Measurements from ENCODE around the gene MPC1L.
A peak's percentile ranks its signal among the peaks of the same experiment; 100 is the strongest.

MPC1L gene

DNA sequence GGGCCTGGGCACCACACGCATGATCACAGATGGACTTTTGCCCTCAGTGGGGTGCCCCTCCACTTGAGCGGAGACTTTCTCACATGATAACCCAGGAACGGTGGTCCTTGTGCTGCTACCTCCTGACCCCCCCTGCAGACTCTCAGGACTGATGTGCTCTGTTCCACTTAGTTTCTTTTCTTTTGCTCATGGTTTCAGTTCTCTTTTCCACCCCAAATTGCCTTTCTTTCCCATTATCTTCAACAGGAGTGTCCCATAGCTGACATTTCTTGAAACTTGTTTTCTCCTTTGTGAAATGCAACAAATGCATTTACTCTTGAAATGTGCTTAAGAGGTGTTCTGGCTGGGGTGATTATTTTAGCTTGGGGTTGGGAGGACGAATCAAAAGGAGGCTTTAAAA, 9.0 kb downstream of the MPC1L start:
- DNase-seq: no peak

DNA sequence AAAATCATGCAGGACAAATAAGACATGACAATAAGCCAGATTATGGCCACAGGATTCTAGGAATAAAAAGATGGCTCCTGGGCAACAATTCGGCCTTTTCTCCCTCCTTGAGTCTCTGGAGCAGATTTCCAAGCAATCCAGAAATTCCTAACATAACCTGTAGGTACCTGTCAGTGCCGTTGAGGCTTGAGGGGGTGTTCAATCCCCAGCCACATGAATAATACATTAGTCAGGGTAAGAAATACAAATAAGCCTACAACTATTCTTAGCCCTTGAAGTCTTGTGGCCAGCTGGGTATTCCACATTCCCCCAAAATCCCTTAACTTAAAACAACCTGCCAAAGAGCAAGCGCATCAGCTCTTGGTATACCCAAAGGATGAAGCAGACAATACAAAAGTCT, 14.5 kb downstream of the MPC1L start:
- no peak for DNase-seq

DNA sequence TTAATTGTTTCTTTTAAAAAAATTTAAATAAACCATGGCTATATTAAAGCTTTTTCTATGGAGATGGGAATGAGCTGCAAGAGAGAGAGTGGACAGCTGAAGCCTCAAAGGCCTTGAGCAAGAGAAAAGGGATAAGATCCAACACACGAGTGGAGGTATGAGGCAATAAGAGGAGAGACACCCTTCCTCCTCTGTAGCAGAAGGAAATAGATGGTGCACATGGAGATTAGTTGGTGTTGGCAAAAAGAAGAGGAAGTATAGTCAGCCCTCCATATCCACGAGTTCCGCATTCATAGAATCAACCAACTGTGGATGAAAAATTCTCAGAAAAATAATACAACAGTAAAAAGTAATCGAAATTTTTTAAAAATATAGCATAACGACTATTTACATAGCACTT, 20.9 kb downstream of the MPC1L start:
- DNase-seq: no peak

DNA sequence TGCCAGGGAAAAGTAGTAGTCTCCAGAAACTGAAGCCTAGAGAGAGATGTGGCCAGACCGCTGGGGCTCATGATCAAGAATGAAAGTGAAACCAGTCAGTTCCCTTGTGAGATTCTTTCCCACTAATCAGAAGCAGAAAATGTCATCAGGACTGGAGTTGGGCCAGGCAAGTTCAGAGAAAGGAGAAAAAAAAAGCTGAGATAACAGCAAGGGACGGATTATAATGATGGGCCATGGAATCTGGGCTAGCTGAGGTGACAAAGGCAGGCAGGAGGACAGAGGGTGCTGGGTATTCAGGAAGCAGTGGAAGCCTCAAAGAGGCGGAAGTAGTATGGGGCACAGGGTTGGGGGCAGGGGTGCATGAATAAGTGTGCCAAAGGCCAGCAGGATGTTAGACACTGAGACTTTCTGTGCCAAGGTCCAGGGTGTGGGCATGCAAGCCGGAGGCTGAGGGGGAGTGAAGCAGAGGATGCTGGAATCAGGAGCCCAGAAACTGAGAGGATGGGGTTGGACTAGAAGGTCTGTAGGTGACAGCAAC, 21.7 kb downstream of the MPC1L start:
- no peak for DNase-seq

DNA sequence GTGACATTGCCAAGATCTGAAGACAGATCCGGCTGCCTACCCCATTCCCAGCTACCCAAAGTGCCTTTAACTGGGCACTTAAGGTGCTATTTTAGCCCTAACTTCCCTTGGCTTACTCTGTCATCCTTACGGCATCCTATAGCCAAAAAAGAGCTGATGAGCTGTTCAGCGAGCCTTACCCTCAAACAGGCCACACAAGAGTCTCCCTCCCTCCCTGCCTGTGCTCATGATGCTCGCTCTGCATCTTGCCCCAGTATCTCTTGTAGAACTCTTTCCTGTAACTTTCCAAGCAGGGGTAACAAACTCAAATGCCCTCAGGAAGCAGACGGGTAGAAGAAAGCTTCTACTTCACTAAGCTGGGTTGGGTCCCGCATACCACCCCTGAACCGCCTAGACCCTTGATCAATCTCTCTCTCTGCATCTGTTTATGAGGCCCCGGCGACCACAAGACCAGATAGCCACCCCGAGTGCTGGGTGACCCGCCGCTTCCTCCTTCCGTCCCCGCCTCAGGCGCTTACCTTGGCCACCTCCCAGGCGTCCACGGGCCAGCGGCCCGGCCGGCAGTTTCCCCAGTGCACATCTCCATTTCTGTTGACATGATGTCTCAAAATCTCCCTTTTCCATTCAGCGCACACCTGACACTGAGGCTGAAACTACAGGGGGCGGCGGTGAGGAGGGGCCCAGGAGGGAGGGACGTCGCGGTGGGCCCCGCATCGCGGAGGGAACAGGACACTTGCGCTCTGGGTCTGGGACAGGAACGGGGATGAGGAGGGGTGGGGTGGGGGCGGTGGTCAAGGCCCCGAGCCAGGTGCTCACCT, 23.5 kb downstream of the MPC1L start:
- peak; percentile 34 for DNase-seq

DNA sequence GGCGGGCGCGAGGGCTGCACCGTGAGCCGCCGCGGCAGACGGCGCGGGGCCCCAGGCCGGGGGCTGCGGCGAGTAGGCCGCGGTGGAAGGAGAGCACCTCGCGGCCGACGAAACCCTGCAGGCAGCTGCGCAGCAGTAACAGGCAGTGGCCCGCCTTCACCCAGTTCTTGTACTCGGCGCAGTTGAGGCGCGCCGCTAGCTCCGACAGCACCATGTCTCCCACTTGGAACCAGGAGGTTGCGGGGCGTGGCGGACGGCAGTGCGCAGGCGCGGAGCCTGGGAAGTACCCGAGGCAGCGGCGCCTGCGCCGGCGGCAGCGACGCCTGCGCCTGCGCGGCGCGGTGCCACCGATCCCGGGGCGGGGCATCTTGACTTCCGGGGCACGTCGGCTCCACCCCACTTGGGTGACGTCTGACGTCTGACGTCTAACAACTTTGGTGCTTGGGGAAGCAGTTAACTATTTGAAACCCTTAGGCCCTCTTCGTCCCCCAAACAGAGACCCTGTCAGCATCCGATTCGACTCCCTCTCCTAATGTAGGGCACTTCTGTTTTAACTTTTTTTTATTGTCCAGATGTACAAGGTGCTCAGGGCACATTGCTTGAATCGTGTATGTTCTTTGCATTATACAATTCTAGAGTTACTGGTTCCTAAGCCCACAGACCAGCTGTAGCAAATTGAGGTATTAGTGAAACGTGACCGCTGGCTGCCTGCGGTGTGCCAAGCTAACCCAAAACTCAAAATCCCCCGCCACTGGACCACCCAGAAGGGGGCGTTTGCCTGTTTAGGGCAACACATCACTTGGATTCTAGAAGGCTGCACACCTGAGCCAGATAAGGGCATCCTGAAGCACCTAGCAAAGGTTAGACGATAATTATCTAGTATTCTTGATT, 24.3 kb downstream of the MPC1L start, which contains the start of gene CXorf38:
CXorf38 (minus strand) TSS at position 255 of the 891 bp plus-strand sequence; CDS start at position 214, 41 bp downstream.
- peak; percentile 93 for DNase-seq

DNA sequence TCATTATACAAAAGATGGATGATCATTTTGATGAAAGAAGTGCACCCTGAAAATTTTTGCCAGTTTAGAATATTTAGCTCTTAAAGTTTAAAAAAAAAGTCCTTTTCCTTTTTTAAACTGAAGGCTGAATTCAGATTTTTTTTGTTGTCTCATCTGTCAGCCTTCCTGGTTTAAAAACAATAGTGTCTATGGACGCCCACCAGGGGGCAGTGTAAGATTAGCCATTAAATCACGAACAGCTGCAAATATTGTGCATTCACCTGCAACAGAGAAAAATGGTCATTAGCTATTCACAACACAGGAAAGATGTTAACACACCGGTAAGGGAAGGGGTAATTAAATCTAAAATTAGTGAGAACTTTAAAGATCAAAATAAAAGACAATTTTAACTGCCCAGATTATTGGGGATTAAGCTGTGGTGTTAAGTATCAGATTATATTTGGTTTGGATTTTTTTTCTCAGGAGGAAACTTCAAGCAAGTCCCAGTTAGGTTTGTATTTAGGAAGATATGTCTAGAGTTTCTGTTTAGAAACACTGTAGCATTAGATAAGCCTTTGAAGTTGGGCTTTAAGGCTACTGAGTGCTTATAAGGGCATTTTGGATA, 28.5 kb downstream of the MPC1L start:
- DNase-seq: no peak

DNA sequence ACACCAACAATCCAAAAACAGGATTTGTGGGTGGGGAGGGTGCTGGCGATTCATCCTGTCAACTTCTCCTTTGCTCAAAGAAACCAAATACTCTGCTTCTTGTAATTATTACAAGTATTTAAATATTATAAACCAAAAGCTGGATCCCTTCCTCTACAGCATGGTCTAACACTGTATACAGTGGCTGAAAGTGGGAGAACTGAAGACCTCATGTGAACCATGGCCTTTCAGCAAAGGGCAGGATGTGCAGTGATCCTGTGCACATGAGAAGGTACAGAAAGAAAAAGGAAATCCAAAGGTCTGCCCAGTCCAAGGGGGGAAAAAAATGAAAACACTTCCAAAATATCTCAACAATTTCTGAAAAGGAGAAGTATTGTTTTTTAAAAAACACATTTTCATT, 29.4 kb downstream of the MPC1L start:
- no peak for DNase-seq

DNA sequence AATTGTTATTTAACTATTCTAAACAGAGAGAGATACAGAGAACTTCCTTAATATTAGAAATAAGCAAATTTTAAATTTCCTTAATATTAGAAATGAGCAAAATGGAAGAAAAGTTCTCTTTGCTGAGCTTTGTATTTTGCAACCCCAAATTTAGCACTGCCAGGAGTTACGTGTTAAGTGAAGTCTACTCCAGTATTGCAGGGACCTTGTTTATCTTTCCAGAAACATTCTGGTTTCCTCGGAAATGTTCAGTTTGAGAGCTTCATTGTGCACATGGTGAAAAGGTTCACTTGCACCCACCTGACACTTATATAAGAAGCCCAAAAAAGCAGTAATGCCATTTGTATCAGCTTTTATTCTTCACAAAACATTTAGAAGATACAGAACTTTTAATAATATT, 30.3 kb downstream of the MPC1L start:
- no peak for DNase-seq

DNA sequence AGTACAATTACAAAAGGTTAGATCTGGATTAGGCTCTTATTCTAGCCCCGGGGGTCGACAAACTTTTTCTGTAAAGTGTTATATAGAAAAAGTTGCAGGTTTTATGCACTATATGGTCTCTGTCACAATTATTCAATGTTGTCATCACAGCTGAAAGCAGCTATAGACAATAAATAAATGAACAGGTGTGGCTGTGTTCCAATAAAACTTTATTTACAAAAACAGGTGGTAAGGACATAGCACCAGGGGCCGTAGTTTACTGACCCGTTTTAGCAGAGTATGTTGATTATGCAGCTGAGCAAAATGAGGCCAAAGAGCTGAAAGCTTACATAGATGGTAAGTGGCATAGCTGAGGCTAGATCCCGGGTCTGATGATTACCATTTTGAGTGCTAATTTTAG, 37.2 kb downstream of the MPC1L start:
- DNase-seq: no peak

DNA sequence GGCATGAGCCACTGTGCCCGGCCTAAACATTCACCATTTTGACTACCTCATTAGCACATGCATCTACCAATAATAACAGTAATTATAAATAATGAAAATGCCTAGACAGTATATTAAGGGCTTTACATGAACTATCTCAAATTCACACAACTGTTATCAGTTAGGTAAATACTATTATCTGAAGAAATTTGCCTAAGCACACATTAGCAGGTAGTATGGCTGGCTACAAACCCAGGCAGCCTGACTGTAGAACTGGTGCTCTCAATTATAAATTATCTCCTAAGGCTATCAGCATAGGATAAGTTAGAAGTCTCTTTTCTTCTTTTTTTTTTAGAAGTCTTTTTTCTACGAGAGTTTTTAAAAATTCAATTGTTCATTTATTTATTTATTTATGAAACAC, 38.3 kb downstream of the MPC1L start:
- DNase-seq: no peak

DNA sequence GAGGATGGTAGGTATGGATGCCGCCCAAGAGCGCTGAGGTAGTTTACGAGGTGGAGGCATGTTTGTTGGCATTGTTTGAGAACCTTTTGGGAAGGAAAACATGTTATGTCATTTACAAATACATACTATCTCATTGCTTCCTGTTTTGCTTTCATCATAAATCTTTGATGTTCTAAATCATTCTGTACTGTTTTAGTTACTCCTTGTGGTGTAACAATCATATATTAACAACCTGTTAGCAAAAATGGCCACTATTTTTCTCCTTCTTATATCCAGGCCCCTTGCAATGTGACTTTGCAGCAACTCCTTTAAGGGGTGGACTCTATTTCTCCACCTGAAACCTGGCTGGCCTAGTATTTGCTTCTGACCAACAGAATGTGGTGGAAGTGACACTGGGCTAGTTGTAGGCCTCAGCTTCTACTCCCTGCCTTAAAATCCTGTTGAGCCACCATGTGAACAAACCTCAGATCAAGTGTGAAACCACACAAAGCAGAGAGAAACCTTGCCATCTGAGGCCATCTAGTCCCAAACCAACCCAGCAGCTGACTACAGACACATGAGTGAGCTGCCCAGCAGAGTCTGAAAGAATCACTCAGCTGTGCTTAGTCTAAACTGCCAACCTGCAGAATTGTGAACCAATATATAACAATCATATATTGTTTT, 40.0 kb downstream of the MPC1L start:
- no peak for DNase-seq

DNA sequence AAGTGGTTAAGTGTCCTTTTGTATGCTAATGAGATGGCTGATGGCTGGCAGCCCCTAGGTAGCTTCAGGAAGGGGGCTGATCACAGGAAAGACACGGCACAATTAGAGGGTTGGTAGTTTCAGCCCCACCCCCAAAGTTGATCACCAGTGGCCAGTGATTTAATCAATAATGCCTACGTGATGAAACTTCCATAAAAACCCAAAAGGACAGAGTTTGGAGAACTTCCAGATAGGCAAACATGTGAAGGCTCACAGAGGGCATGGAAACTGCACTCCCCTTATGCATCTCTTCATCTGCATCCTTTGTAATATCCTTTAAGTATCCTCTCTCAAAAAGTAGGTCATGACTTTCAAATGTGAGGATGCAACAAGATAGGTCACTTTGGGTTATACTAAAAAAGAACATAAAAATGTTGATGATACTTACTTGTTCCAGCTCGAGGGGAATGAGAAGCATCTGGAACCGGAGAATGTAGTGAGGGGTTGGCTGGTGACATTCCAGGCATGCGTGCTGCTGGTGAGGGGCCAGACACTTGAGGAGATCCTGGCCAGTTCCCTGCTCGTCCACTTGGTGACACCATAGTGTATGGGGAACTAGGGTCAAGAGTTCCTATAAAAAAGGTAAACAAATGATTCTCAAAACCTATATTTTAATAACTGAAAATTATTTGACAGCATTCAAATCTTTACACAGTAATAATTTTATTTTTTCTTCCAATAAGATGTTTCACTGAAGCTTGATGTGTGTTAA, 40.8 kb downstream of the MPC1L start:
- DNase-seq: no peak

DNA sequence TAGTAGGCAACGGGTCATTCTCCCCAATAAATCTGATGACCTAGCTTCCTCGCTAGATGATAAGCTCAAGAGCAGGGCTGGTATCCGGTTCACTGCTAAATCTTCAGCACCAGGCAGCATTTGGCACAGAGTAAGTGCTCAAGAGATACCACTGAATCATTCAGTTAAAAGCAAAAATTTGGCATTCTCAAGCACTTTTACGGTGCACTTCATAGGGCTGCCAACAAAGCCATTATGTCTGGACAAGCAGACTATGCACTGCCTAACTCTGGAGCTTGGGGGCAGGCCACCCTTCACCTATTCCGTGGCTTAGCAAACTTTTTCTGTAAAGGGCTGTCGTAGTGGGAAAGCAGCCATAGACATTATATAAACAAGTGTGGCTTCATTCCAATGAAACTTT, 47.9 kb downstream of the MPC1L start:
- DNase-seq: no peak
